Esophagus muscularis mucosa (tissue), 4 donors: Measurements from ENCODE around the gene RIT1. TPM values are rescaled to one million over a fixed set of nuclear protein-coding genes. Genes with fewer than 3 reads are reported as not detected.

Experiments
- DNase-seq: peaks from one replicate; pipeline ENCODE4 v3.0.0-alpha.2; 2017; ENCODE audit errors: extremely low spot score
- H3K27ac ChIP-seq, 4 donors: fragments of 200-600 bp; sonication (generic); replicated peaks in 1 of 4; 1 replicate in 3 of 4; 2 replicates in 1 of 4; pipeline ENCODE4 v1.5.1; 2016 to 2019; ENCODE audit warnings: mild to moderate bottlenecking in 1 of 4
- H3K27me3 ChIP-seq, 4 donors: fragments of 200-600 bp; sonication (generic); one replicate each; pipeline versions ENCODE4 v1.5.1 to v1.6.0; 2016 to 2019
- H3K36me3 ChIP-seq, 4 donors: fragments of 200-600 bp; sonication (generic); one replicate each; pipeline ENCODE4 v1.5.1; 2016 to 2019
- H3K4me1 ChIP-seq, 4 donors: fragments of 200-600 bp; sonication (generic); one replicate each; pipeline ENCODE4 v1.5.1; 2016 to 2019
- H3K4me3 ChIP-seq, 4 donors: fragments of 200-600 bp; sonication (generic); 1 replicate in 2 of 4; 2 replicates in 2 of 4; pipeline ENCODE4 v1.5.1; 2016 to 2019; ENCODE audit warnings: mild to moderate bottlenecking in 4 of 4, moderate library complexity in 1 of 4
- H3K9me3 ChIP-seq, 4 donors: fragments of 200-600 bp; sonication (generic); 1 replicate in 3 of 4; 2 replicates in 1 of 4; pipeline ENCODE4 v1.5.1; 2016 to 2019
- EP300 ChIP-seq: sonication (generic); formaldehyde crosslinking; IDR thresholded peaks from one replicate; pipeline ENCODE4 v1.6.1; 2017; ENCODE audit warnings: antibody characterized with exemption
- POLR2A ChIP-seq: fragments of 450-650 bp; IDR thresholded peaks from one replicate; pipeline ENCODE4 v1.6.1; 2017; ENCODE audit warnings: antibody characterized with exemption, moderate library complexity, mild to moderate bottlenecking, low read depth
- POLR2AphosphoS5 ChIP-seq, 2 donors: sonication (generic); formaldehyde crosslinking; IDR thresholded peaks; one replicate each; pipeline ENCODE4 v1.6.1; 2017; ENCODE audit warnings: antibody characterized with exemption in 2 of 2
- WGBS: methylation state at CpG from one replicate; pipeline ENCODE4 v1.1.5; 2018; 5-methylcytosine and 5-hydroxymethylcytosine counted together
- intact Hi-C: fragments of 100-400 bp; cut with DNase I; formaldehyde crosslinking; loops from one replicate; pipeline ENCODE4 v1.15.1; 2023
- total RNA-seq, 4 donors: library from RNA; depleted of rRNA; stranded (reverse); fragments of >200 nt; gene quantifications; one replicate each; pipeline versions ENCODE4 v1.1.0 to v1.2.1, GENCODE V29; 2016
- TF ChIP-seq, protein P1 (sequence below), 3 experiments: fragments of 200-600 bp in 2 of 3; fragments of 450-650 bp in 1 of 3; sonication (generic) in 2 of 3; IDR thresholded peaks; one replicate each; pipeline ENCODE4 v1.5.1; 2017 to 2019; ENCODE audit warnings: antibody characterized with exemption in 3 of 3, mild to moderate bottlenecking in 2 of 3, moderate library complexity in 1 of 3

The RIT1 gene
- total RNA-seq, 4 donors from 2014 or later = 23.0 to 36.8 (median 32.3) TPM

- 93% methylated on average over 5 of the region's 5 CpGs for WGBS
- intact Hi-C loops = no loop called here
- DNase-seq = no peak
These were observed 22.7 kb downstream of the RIT1 start for GRCh38 chr1:155888481-155888880.

DNA sequence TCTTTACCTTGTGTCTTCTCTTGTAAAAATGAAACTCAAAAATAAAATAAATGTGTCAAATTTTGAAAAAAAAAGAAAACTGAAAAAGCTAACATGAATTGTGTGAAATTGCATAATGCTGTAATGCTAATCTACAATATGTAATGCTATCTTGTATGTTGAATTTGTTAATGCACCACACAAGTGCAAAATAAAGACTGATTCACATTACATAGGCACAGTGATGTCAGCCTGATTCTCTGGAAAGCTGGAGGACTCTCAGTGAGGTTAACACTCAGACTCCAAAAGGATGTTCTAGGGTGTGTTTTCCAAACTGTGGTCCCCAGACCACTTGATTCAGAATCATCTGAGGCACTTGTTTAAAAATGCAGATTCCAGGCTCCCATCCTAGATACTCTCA is 26.2 kb downstream of the RIT1 start:
- Histone ChIP-seq H3K27me3 (no peaks in the 10 kb centered on the region), H3K36me3 (peaks cover 8 to 36% (median 23%) of the 10 kb centered on the region in 4 donors), H3K4me1 (peaks cover 0 to 8% (median 0%) of the 10 kb centered on the region in 4 donors), H3K4me3 (no peak overlapping the region), H3K9me3 (no peaks in the 10 kb centered on the region), H3K27ac (no peak overlapping the region)
- DNase-seq = no peak
- intact Hi-C loops = no loop called here
- TF ChIP-seq, protein P1, sequence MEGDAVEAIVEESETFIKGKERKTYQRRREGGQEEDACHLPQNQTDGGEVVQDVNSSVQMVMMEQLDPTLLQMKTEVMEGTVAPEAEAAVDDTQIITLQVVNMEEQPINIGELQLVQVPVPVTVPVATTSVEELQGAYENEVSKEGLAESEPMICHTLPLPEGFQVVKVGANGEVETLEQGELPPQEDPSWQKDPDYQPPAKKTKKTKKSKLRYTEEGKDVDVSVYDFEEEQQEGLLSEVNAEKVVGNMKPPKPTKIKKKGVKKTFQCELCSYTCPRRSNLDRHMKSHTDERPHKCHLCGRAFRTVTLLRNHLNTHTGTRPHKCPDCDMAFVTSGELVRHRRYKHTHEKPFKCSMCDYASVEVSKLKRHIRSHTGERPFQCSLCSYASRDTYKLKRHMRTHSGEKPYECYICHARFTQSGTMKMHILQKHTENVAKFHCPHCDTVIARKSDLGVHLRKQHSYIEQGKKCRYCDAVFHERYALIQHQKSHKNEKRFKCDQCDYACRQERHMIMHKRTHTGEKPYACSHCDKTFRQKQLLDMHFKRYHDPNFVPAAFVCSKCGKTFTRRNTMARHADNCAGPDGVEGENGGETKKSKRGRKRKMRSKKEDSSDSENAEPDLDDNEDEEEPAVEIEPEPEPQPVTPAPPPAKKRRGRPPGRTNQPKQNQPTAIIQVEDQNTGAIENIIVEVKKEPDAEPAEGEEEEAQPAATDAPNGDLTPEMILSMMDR (IDR thresholded peaks at IDR 0.05) = no peak
- TF ChIP-seq EP300 = no peak
- TF ChIP-seq POLR2AphosphoS5 (IDR thresholded peaks at IDR 0.05) = no peak
- TF ChIP-seq POLR2A = no peak

More at GRCh38 chr1:155888481-155888880, 22.7 kb downstream of the RIT1 start:
- Histone ChIP-seq H3K9me3 (no peaks in the 10 kb centered on the region), H3K27me3 (no peaks in the 10 kb centered on the region), H3K27ac (no peak overlapping the region), H3K36me3 (peaks cover 0 to 4% (median 0%) of the 10 kb centered on the region in 4 donors), H3K4me1 (peaks cover 10 to 21% (median 12%) of the 10 kb centered on the region in 4 donors), H3K4me3 (no peak overlapping the region)
- no peak for TF ChIP-seq EP300
- TF ChIP-seq POLR2A = no peak
- TF ChIP-seq POLR2AphosphoS5 (IDR thresholded peaks at IDR 0.05) = no peak
- TF ChIP-seq, protein P1 (IDR thresholded peaks at IDR 0.05) = no peak

DNA sequence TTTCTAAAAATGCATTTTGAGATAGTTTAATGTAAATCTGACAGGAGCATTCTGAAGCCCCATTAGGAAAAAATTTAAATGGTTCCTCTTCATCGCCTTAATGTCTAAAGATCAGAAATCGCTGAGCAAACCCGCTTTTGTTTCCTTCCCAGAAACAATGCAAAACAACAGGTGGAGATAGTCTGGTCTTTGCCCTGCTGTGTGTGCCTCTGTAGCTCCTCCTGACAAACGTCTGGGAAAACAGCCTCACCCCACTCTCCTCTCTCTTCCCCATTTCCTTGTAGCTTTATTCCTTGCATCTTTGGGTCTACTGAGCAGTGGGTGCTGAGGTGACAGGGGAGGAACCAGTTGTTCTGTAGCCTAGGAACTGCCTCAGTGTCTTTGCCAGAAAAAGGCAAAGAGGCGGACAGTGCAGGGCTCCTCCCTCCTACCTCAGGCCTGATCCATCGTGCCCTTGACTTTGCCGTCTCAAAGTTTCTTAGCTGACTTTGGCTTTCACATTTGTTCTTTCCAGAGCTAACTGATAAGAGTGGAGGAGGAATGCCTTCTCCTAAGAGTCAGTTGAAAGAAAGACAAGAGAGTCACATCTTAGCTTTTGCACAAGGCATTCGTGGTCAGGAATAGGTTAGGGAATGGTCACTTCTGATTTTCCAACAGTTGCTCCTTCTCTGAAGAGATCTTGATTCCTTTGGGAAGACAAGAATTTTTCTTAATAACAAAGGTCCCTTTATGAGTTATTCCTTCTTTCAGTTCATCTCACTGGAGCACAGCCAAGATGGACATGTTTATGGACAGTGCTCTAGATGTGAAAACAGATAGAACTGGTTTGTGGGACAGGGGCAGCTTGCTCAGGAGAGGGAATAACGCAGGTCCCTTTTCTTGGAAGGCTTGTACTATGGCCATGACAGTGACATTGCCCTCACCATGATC is 26.9 kb downstream of the RIT1 start:
- intact Hi-C loops = no loop called here
- WGBS = 72% methylated on average over 9 of the region's 9 CpGs
- no peak overlapping the region for H3K27ac ChIP-seq
- H3K4me3 ChIP-seq = no peak overlapping the region
- TF ChIP-seq POLR2A (no peak), POLR2AphosphoS5 (IDR thresholded peaks at IDR 0.05) (no peak), EP300 (no peak)
- TF ChIP-seq, protein P1 (IDR thresholded peaks at IDR 0.05) = no peak
- peaks cover 0 to 8% (median 0%) of the 10 kb centered on the region in 4 donors for H3K4me1 ChIP-seq
- H3K36me3 ChIP-seq = peaks cover 8 to 38% (median 23%) of the 10 kb centered on the region in 4 donors
- H3K27me3 ChIP-seq = no peaks in the 10 kb centered on the region
- no peaks in the 10 kb centered on the region for H3K9me3 ChIP-seq
- DNase-seq = no peak

GRCh38 chr1:155882766-155883165 is 28.4 kb downstream of the RIT1 start:
- intact Hi-C loops = no loop called here
- no peak for DNase-seq
- Histone ChIP-seq H3K36me3 (peaks cover 8 to 38% (median 23%) of the 10 kb centered on the region in 4 donors), H3K4me3 (no peak overlapping the region), H3K27me3 (no peaks in the 10 kb centered on the region), H3K9me3 (no peaks in the 10 kb centered on the region), H3K4me1 (peaks cover 0 to 8% (median 0%) of the 10 kb centered on the region in 4 donors), H3K27ac (no peak overlapping the region)
- WGBS = 67% methylated on average over 2 of the region's 2 CpGs
- no peak for TF ChIP-seq POLR2AphosphoS5 (IDR thresholded peaks at IDR 0.05)
- TF ChIP-seq, protein P1 (IDR thresholded peaks at IDR 0.05) = no peak
- no peak for TF ChIP-seq POLR2A
- no peak for TF ChIP-seq EP300
